Frontal cortex (tissue), 4 donors: ENCODE measurements around the gene LDLRAD3. TPM values are rescaled to one million over a fixed set of nuclear protein-coding genes. Genes with fewer than 3 reads are reported as not detected.

Source experiments
- DNase-seq, 2 donors: peaks; one replicate each; pipeline ENCODE4 v3.0.0; 2012; ENCODE audit warnings: low spot score in 2 of 2
- FAIRE-seq: peaks from 2 replicates; lab custom pipeline; 2012; peaks lifted over from hg19 to GRCh38; lab: Jason Lieb, UNC
- total RNA-seq: library from RNA; depleted of rRNA; stranded (reverse); fragments of >200 nt; gene quantifications from one replicate; pipeline ENCODE4 v1.2.3, GENCODE V29; 2014
- donor health status: control.
- donor health status: control.
- donor health status: control.

Gene LDLRAD3
- total RNA-seq, 1 donor from 2014 or later = 65.2 TPM

DNA sequence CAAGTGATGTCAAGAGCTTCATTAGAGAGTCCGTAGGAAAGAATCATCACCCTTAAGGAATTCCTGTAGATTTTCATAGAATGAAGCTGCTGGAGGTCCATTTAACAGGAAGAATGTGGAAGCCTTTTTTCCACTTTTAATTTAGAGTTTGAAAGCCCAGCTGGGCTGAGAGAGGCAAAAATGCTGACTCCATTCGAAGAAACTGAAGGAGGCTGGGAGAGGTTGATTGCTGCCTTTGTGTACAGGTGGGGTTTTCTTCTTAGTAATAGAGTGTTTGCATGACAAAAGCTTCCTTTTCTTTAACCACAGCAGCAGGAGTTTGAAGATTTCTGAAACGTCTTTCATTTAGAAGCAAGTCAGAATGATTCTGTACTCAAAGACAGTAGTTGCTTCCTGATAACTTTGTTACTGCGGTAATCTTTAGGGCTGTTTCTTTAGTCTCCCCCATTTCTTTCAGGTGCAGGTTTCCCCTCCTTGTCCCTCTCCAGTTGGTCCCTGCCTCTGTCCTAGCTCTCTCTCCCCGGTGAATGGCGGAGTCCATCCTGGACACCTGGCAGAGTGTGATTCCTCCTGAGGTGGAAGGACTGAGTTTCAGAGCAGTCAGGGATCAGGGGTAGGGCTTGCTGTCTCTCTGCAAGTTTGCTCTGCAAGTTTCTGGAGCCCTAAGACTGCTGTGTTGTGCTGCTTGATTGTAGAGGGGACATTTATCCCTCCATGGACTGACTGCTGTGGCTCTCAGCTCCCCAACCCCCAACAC is 166.2 kb downstream of the LDLRAD3 start:
- DNase-seq (no peak), FAIRE-seq (no peak)

DNA sequence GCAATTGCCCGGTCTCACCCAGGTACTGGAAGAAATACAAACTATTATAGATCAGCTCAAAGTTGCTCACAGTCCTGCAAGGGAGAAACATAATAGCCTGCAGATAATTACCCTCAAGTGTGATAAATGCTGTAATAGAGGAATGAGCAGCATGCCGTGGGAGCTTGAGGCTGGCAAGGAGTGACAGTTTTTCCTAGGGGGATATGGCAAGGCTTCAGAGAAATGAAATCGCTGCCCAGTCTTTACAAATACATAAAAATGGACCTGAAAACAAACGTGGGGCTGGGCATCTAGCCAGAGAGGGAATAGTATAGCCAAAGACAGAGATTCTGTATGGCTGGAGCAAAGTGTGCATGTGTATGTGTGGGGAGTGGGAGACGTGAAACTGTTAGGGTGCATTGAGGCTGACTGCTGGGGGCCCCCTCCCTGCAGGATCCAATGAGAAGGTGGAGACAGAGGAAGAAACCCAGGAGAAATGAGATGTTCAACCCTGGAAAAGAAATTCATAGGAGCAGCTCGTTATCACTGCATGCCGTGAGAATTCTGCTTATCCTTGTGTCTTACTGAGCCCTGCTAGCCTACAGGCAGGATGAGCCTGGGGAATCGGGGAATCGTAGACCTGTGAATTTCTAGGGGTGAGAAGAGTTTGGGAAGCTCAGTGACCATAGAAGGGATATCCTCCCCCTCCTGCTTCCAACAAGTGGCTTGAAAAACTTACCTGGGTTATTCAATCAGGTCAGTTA is 167.0 kb downstream of the LDLRAD3 start:
- no peak for FAIRE-seq
- no peak for DNase-seq

DNA sequence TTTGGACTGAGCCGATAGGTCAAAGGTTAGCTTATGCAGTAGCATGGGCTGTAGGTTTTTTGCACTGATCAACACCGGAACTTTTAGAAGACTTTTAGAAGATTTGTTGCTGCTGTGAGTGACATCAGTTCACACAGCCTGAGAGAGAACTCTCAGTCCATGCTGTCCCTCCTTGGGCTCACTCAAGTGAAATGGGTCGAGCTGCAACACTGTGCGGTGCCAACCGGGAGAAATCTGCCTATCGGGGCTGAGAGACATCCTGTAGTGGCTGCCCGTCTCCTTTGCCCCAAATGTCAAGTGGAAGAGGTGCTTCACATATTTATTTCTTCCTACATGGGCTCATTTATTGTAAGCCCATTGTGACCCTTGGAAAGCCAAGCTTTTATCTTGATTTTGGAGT is 170.2 kb downstream of the LDLRAD3 start:
- FAIRE-seq (no peak), DNase-seq (no peak)

DNA sequence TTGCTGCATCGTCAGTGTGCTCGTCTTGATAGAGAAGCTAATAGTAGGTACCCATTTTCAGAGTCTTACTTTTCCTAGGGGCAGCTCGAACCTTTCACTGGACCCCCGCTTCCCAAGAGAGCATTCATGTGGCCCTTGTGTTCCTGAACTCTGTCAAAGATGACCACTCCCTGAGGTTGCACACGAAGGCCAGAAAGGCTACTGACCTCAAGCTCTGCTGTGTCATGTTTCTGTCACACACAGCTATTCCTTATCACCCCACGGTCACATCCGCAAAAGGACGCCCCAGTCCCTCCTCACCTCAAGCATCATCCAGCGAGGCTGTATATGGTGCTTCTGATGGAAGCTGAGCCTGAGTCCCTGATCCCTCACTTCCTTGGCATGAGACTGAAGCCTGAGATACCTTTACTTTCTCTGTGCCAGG is 171.5 kb downstream of the LDLRAD3 start:
- no peak for FAIRE-seq
- DNase-seq = no peak

DNA sequence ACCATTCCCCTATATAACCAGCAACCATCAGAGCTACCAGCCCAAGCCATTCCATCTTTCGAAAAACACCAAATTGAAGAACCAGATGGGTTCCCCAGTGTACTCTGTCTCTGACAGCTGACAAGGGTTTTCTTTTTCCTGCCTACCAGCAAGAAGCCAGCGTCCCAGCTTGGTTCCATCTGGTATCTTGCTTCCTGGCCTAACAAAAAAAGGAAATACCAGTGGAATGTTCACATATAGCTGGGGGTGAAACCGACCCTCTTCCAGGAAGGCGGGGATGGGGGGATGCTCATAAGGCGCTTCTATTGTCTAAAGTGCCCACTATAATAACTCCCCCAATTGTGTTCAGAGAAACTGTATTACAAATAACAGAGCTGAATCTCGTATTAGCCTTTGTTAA is 172.3 kb downstream of the LDLRAD3 start:
- FAIRE-seq (no peak), DNase-seq (no peak)

DNA sequence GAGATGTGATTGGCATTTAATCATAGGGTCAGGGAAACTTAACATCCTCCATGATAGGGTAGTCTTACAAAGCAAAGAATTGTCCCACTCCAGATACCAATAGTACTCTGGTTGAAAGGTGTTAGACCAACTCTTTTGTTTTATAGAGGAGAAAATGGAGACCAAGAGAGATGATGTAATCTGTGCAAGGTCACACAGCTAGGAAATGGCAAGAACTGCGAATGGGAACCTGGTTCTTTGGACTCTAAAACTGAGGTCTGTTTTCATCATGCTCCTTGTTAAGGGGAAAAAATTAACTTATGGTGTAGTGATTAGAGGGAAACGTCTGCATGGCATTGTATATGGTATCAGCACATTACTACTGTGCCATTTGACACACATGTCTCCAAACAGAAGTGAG is 174.2 kb downstream of the LDLRAD3 start:
- DNase-seq = no peak
- FAIRE-seq = no peak

DNA sequence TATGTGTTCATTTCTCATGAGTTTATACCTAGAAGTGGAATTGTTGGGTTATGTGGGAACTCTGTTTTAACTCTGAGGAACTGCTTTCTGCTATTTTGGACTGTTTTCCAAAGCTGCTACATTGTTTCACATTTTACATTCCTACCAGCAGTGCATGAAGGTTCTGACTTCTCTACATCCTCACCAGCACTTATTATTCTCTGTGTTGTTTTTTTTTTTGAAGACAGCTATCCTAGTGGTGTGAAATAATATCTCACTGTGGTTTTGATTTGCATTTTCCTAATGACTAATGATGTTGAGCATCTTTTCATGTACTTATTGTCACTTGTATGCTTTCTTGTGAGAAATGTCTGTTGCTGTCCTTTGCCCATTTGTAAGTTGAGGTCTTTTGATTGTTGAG is 175.4 kb downstream of the LDLRAD3 start:
- FAIRE-seq = no peak
- DNase-seq = no peak

DNA sequence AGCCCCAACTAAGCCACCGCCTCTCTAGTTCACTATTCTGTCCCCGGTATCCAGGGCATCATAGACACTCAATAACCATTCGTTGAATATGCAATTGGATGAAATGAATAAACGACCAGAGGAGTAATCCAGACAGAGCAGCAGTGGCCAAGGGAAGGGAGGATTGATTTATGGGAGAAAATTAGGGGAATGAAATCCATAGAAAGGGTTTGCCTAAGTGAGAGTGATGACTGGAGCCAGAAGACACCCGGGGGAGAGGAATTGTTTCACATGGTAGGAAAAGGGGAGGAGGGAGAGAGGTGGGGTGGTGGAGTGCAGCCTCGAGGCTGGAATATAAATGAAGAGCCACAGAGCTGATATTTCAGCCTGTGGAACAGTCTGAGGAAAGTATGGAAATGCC is 177.2 kb downstream of the LDLRAD3 start:
- DNase-seq (no peak), FAIRE-seq (no peak)

DNA sequence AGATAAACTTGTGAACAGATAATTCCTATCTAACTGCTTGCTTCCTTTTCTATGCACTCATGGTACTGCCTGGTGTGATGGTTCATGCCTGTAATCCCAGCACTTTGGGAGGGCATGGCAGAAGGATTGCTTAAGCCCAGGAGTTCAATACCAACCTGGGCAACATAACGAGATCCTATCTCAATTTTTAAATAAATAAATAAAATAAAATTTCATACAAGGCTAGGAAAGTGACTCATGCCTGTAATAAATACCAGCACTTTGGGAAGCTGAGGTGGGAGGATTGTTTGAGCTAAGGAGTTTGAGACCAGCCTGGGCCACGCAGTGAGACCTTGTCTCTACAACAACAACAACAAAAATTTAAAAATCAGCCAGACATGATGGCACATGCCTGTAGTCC is 178.8 kb downstream of the LDLRAD3 start:
- no peak for DNase-seq
- FAIRE-seq = no peak

DNA sequence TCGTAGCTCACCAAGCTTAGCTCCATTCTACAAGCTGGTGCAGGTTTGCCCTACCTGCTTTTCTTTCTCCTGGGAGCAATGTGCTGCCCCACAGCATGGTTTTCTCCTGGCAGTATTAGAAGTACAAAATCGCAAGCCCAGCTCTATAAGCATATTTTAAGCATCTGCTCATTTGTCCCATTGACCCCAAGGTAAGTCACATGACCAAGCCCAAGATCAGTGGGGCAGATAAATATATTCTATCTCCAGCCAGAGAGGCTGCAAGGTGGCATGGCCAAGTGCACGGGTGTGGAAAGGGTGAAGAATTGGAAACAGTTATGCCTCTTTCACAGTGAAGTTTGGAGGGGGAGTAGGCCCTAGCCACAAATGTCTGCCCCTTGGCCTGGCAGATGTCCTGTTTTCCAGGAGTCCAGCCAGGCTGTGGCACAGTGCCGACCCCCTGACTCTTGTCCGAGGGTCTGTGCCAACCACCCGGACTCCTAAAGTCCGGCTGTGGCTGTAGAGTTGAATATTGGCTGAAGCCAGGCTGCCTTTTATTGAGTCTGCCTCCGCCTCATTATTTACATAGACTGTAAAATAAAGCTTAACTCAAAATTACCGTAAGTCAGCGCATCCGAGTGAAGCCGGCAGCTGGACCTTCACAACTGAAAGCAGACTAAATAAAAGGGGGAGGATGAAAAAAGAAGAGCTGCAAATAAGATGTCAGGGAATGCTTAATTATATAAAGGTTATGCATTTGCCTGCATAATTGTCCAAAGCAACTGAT is 179.7 kb downstream of the LDLRAD3 start:
- FAIRE-seq (no peak), DNase-seq (no peak)

DNA sequence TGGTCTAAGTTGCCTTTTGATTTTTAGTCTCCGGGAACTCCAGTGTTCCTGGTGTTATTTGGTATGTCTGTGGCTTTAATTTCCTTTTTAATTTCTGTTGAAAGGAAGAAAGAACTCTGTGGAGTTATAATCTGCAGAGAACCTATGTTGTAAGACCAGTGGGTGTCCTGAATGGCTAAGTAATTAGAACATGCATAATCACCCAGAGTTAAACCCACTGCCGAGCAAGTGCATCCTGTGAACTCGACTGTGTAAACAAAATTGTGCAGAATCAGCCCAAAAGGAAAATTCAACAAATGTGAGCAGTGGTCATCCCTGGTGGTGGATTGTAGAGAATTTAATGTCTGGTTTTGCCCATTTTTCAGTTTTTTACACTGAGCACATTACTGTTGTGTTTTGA is 182.8 kb downstream of the LDLRAD3 start:
- no peak for FAIRE-seq
- DNase-seq = no peak

DNA sequence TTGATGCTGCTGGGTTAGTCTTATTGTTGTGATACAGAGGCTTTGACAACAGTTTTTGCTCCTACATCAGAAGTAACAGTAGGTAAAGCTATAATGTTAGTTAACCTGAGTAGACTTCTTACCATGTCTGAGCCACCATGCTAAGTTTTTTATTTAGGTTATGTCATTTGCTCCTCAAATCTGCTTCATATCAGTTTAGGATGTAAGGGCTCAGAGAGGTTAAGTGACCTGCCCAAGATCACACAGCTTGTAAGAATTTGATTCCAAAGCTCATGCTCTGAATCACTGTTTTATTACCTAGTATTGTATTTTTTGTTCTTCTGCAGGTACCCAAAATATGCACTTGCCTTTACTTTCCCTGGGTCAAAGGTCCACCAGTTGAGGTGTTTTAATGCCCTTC is 183.7 kb downstream of the LDLRAD3 start:
- no peak for FAIRE-seq
- no peak for DNase-seq

DNA sequence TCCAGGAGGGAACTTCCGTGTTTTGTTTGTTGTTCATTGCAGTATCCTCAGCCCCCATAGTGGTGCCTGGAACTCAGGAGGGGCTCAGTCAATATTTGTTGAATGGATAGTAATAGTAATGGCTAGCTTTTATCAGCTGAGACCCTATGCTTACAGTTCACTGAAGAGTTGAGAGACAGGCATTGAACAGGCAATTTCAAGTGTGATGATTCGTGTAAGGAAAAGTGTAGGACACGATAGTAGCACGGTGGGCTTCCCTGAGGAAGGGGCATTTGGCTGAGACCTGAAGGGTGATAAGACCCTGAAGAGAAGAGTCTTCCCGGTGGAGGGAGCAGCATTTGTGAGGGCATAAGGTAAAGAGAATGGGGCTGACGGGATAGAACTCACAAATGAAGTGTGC is 186.1 kb downstream of the LDLRAD3 start:
- FAIRE-seq (no peak), DNase-seq (no peak)

DNA sequence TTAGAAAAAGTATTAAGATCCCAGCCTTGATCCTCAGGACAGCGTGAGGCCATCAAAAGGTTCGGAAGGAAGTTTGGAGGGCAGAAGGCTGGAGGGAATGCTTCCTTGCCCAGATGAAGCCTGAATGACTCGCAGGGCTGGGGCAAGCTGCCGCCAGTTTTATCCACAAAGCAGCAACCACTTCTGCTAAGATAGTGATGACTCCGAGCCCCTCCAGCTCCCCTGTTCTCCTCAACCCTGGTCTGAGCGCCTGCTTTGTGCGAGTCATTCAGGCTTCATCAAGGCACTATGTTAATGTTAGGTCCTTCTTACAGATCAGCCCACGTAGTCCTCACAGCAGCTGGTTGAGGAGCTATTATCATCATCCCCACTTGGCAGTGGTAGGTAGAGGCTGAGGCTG is 186.5 kb downstream of the LDLRAD3 start:
- no peak for FAIRE-seq
- no peak for DNase-seq

DNA sequence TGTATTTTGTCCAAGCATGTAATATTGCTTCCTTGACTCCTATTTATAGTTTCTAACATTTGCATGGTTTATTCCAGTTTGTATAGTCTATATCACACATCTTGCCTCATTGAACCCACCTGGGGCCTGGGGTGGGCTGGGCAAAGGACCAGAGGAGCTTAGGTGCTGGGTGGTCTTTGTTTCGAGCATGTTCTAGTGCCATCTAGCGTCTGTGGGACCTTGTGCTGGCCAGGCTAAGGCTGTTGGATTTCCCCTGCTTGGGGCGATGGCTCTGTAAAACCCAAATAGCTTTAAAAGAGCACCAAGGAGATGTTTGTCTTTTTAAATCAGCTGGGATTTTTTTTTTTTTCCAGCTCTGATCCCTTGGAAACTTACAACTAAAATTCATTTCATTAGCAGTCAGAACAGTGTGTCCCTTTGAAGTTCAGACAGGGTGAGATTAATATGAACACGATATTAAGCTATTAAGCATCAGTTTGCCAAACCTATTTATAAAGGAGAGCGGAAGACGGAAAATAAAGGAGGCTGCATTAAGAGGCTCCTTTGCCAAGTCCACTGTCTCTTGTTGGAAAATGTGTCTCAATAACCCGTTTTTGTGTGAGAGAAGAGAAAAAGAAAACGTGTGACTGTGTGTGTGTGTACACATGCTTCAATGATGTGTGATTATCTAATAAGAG is 188.0 kb downstream of the LDLRAD3 start:
- FAIRE-seq (no peak), DNase-seq (peak in 1 of 2 donors; percentile 61)

DNA sequence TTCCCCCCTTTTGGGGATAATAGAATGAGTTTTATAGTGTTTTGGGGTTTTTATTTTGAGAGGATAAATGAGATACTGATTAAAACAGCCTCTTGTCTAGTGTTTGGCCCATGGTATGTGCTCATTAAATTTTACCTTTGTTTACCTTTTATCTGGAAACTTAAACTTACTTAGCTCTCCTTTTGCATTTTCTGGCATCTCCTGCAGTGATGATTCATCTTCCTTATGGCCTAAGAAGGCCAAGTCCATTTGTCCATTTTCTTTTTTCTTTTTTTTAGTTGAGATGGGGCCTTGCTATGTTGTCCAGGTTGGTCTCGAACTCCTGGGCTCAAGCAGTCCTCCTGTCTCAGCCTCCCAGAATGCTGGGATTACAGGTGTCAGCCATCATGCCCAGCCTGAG is 189.1 kb downstream of the LDLRAD3 start:
- DNase-seq (no peak), FAIRE-seq (no peak)

DNA sequence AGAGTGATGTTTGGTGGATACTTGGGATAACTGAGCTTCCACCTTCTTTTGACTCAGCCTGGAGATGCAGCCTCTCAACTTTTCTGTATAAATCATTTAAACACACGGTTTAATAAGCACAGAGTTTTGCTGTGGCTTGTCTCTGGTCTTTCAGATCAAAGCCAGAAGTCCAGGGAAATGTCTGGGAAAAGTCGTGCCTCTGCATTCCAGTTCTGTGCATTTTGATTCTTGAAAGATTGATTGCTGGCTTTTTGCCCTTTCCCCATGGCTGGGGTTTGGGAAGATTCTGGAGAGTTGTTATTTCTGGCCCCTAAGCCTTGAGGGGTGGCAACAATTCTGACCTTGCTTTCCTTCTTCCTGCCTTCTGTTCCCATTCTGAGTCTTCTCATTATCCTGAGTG is 191.2 kb downstream of the LDLRAD3 start:
- FAIRE-seq (no peak), DNase-seq (no peak)

DNA sequence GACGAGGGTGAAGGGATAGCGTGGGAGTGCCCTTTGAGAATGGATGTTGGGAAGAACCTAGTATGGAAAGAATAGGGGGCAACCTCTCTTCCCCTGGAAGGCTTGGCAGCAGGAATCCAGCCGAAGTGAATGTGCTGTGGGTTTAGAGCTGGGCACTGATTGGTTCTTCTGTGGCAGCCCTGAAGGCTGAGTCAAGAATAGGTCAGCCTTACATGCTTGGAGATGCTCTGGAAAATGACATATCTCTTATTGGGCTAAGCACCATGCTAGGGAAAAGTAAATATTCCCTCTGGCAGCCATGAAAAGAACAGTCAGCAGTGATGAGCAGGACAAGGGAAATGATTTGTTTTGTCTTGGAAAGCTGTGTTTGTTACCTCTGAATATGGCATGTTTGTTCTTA is 195.9 kb downstream of the LDLRAD3 start:
- FAIRE-seq = no peak

DNA sequence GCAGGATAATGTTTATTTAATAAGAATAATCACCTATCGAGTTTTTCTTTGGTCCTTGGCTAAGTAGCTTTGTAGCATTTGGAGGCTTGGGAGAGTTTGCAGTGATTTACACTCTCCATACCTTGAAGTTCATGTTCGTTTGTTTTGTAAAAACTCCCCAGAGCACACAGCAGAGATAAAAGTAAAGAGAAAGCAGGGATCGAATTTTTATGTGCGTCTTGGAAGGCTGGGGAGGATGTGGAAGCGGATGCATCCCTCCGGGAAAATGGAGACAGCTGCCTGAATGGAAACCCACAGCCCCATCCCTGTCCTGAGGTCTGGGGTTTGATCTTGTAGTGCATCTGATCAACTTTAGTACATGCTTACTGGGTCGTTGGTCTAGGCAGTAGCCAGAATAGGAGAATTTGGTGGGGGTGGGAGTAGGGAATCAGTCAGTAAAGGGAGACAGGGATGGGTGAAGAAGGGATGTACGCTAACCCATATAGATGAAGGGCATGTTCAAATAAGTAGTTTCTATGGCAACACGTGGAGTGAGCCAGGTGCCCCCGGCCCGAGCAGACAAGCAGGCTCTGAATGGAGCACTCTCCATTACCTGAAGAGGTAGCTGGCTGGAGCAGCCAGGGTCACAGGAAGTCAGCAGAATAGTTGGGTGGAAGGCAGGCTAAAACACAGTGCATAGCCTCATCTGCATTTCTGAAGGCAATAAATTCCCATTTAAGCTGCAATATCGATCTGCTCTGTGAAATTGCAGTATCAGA is 197.5 kb downstream of the LDLRAD3 start:
- no peak for FAIRE-seq
- no peak for DNase-seq

More for the DNA sequence above, 195.9 kb downstream of the LDLRAD3 start:
- DNase-seq = no peak

DNA sequence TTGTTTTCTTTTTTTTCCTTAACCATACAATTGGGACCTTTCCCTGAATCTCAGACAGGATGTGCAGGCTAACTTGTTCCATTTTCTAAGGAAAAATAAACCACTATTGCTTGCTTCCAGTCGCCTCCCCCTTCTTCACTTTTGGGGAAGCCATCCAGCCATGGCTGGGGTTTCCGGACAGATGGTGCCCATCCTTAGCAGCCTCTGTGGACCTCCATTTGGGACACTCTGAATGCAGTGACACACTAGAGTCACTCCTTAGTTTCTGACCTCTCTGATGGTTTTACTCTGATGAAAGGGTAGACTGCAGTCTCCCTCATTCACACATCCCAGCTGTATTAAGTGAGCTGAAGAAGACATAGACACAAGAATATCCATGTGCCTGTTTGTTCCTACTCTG is 198.1 kb downstream of the LDLRAD3 start:
- DNase-seq (no peak), FAIRE-seq (no peak)
